Hepatocyte (in vitro differentiated cells): Measurements from ENCODE around the gene ZFP92.

Experiments
- CTCF ChIP-seq: fragments of 200-600 bp; sonication (generic); IDR thresholded peaks from 2 replicates; pipeline ENCODE4 v1.5.1; 2016; ENCODE audit warnings: antibody characterized with exemption, mild to moderate bottlenecking; ENCODE audit not compliant: poor library complexity
- EZH2 ChIP-seq: fragments of 200-600 bp; sonication (generic); IDR thresholded peaks from 2 replicates; pipeline ENCODE4 v1.6.1; 2016; ENCODE audit warnings: antibody characterized with exemption, mild to moderate bottlenecking, borderline replicate concordance

- TF ChIP-seq CTCF = no peak
- no peak for TF ChIP-seq EZH2
Observed at GRCh38 chrX:153372949-153373348, 38.3 kb upstream of the ZFP92 start.
